HepG2 (cell line): ENCODE measurements around the gene SLC2A8. TPM values are rescaled to one million over a fixed set of nuclear protein-coding genes. Genes with fewer than 3 reads are reported as not detected.

ENCODE experiments used
- AHR ChIP-seq: IDR thresholded peaks from 2 replicates; pipeline ENCODE4 v1.6.1; 2018; ENCODE audit warnings: missing genetic modification reagents, missing compliant biosample characterization
- ATF1 ChIP-seq: IDR thresholded peaks from 2 replicates; pipeline ENCODE4 v1.6.1; 2016; ENCODE audit warnings: mild to moderate bottlenecking, control low read depth
- EED ChIP-seq: sonication (generic); formaldehyde crosslinking; IDR thresholded peaks from 2 replicates; pipeline ENCODE4 v1.5.0; 2020; ENCODE audit warnings: mild to moderate bottlenecking, missing genetic modification reagents
- EHMT2 ChIP-seq: fragments of 200-600 bp; sonication (generic); IDR thresholded peaks from 2 replicates; pipeline ENCODE4 v1.7.0; 2017; ENCODE audit warnings: antibody characterized with exemption, low read depth, low read length, borderline replicate concordance
- FOSL1 ChIP-seq: sonication (generic); formaldehyde crosslinking; IDR thresholded peaks from 2 replicates; pipeline ENCODE4 v1.9.0; 2021; ENCODE audit warnings: missing genetic modification reagents, borderline replicate concordance
- KDM2A ChIP-seq: sonication (generic); formaldehyde crosslinking; IDR thresholded peaks from 2 replicates; pipeline ENCODE4 v1.4.0; 2020; ENCODE audit warnings: low read depth, missing genetic modification reagents, borderline replicate concordance
- LCORL ChIP-seq, 2 experiments: fragments of 450-650 bp in 1 of 2; sonication (generic) in 1 of 2; formaldehyde crosslinking in 1 of 2; IDR thresholded peaks; 2 replicates each; pipeline versions ENCODE4 v1.5.0 to v1.6.1; 2017 to 2020; ENCODE audit warnings: antibody characterized with exemption in 1 of 2, missing genetic modification reagents in 1 of 2
- MAZ ChIP-seq, 2 experiments: sonication (generic) in 1 of 2; formaldehyde crosslinking in 1 of 2; IDR thresholded peaks; 2 replicates each; pipeline versions ENCODE4 v1.5.0 to v1.6.1; 2012 to 2020; ENCODE audit warnings: low read depth in 2 of 2, mild to moderate bottlenecking in 2 of 2, borderline replicate concordance in 1 of 2, improper control_type of control experiment in 1 of 2, low read length in 1 of 2, missing genetic modification reagents in 1 of 2, moderate library complexity in 1 of 2
- NCOR1 ChIP-seq: fragments of 200-600 bp; sonication (generic); IDR thresholded peaks from 2 replicates; pipeline ENCODE4 v1.7.0; 2017; ENCODE audit warnings: antibody characterized with exemption, low read length, borderline replicate concordance
- NFIC ChIP-seq: IDR thresholded peaks from 2 replicates; pipeline ENCODE4 v1.6.1; 2012; ENCODE audit warnings: mild to moderate bottlenecking, low read length, inconsistent platforms
- NFKBIZ ChIP-seq: IDR thresholded peaks from 2 replicates; pipeline ENCODE4 v1.6.1; 2018; ENCODE audit warnings: missing genetic modification reagents, missing compliant biosample characterization
- NR0B2 ChIP-seq: sonication (generic); formaldehyde crosslinking; IDR thresholded peaks from 2 replicates; pipeline ENCODE4 v1.4.0; 2020; ENCODE audit warnings: mild to moderate bottlenecking, missing genetic modification reagents
- NR2F6 ChIP-seq, 2 experiments: IDR thresholded peaks; 2 replicates each; pipeline ENCODE4 v1.6.1; 2016; ENCODE audit warnings: antibody characterized with exemption in 1 of 2, mild to moderate bottlenecking in 1 of 2
- POLR2G ChIP-seq: fragments of 200-400 bp; formaldehyde crosslinking; IDR thresholded peaks from 2 replicates; pipeline ENCODE4 v1.6.1; 2018; ENCODE audit warnings: mild to moderate bottlenecking, low read depth, low read length, moderate library complexity
- RCOR2 ChIP-seq: IDR thresholded peaks from 2 replicates; pipeline ENCODE4 v1.6.1; 2016; ENCODE audit warnings: missing biosample characterization, missing genetic modification reagents
- RFXAP ChIP-seq: sonication (generic); formaldehyde crosslinking; IDR thresholded peaks from 2 replicates; pipeline ENCODE4 v1.4.0; 2020; ENCODE audit warnings: missing genetic modification reagents, borderline replicate concordance
- SAP130 ChIP-seq: IDR thresholded peaks from 2 replicates; pipeline ENCODE4 v1.6.1; 2016; ENCODE audit warnings: low read depth
- TFE3 ChIP-seq: IDR thresholded peaks from 2 replicates; pipeline ENCODE4 v1.6.1; 2016
- THAP11 ChIP-seq: IDR thresholded peaks from 2 replicates; pipeline ENCODE4 v1.6.1; 2016; ENCODE audit warnings: missing biosample characterization, missing genetic modification reagents
- TIGD3 ChIP-seq: sonication (generic); formaldehyde crosslinking; IDR thresholded peaks from 2 replicates; pipeline ENCODE4 v1.5.1; 2020; ENCODE audit warnings: mild to moderate bottlenecking, missing genetic modification reagents, borderline replicate concordance
- ZMYM3 ChIP-seq: sonication (generic); formaldehyde crosslinking; IDR thresholded peaks from 2 replicates; pipeline ENCODE4 v1.5.1; 2020; ENCODE audit warnings: mild to moderate bottlenecking, missing genetic modification reagents
- ZNF225 ChIP-seq: sonication (generic); formaldehyde crosslinking; IDR thresholded peaks from 2 replicates; pipeline ENCODE4 v1.4.0; 2020; ENCODE audit warnings: mild to moderate bottlenecking, missing genetic modification reagents
- ZNF331 ChIP-seq: sonication (generic); formaldehyde crosslinking; IDR thresholded peaks from 2 replicates; pipeline ENCODE4 v1.4.0; 2020; ENCODE audit warnings: missing genetic modification reagents
- ZNF614 ChIP-seq: IDR thresholded peaks from 2 replicates; pipeline ENCODE4 v1.6.1; 2018; ENCODE audit warnings: missing biosample characterization, missing genetic modification reagents, inconsistent platforms, borderline replicate concordance
- ZNF772 ChIP-seq: sonication (generic); formaldehyde crosslinking; IDR thresholded peaks from 2 replicates; pipeline ENCODE4 v1.5.0; 2020; ENCODE audit warnings: mild to moderate bottlenecking, missing genetic modification reagents
- polyA plus RNA-seq, 8 experiments: library from polyadenylated mRNA; depleted of rRNA in 3 of 8; stranded (reverse) in 7 of 8; unstranded in 1 of 8; fragments of >200 nt; fragmentation: Illumina TruSeq in 4 of 8; extraction: Trizol in 4 of 8; gene quantifications; 2 replicates each; pipeline versions ENCODE4 v1.2.1 to v1.2.3, GENCODE V29; 2011 to 2016; ENCODE audit warnings: low read depth in 4 of 8, missing spikeins in 1 of 8, mixed read lengths in 1 of 8; ENCODE audit not compliant: insufficient read depth in 1 of 8
- total RNA-seq, 5 experiments: library from RNA; depleted of rRNA; stranded (reverse); fragments of >200 nt; fragmentation: Illumina TruSeq; extraction: Trizol; gene quantifications; 2 replicates each; pipeline ENCODE4 v1.2.3, GENCODE V29; 2016; ENCODE audit warnings: low read depth in 1 of 5
- TF ChIP-seq, protein P1 (sequence below): sonication (generic); formaldehyde crosslinking; IDR thresholded peaks from 2 replicates; pipeline ENCODE4 v1.5.1; 2020; ENCODE audit warnings: missing genetic modification reagents, mild to moderate bottlenecking, borderline replicate concordance

Gene SLC2A8
- total and polyA plus RNA-seq, 2 of the 13 experiments (the other 11 are each of a cell fraction or from before 2014, with no cell fraction given): 22.6 to 48.6 TPM

DNA sequence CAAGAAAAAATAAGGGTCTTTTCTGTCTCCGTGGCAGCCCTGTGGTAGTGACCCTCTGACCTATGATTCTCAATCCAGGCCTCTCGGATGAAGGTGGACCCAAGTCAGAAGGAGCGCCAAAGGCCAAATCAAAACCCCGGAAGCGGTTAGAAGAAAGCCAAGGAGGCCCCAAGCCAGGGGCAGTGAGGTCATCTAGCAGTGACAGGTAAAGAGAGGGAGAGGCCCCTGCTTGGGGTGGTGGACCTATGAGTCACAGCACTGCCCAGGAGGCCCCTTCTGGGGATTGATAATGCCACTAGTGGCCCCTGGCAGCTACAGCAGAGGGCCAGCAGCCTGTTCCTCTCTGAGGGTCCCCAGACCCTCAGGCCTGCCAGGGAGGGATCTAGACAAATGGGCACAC lies 6.4 kb upstream of the SLC2A8 start (continued):
- peak; percentile 76; the same call in 1 of the 2 replicates for TF ChIP-seq ZNF772
- TF ChIP-seq EHMT2: peak; percentile 23; the same call in 1 of the 2 replicates
- peak; percentile 68; the same call in 1 of the 2 replicates for TF ChIP-seq TFE3 (CRISPR knock-in tag)
- TF ChIP-seq ZNF331: peak; percentile 60; the same call in 1 of the 2 replicates
- TF ChIP-seq NR0B2 (CRISPR knock-in tag): no peak
- TF ChIP-seq EED (CRISPR knock-in tag): no peak
- TF ChIP-seq, protein P1, sequence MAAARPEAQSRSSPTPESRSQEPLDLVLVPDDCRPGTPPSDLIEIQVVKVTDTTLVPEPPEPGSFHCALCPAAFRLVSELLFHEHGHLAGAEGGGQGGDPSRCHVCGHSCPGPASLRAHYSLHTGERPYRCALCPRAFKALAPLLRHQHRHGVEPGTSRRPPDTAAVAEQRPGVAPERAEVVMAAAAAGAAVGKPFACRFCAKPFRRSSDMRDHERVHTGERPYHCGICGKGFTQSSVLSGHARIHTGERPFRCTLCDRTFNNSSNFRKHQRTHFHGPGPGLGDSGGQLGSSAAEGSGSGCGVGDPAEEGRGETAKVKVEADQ (CRISPR knock-in tag): no peak
- TF ChIP-seq MAZ (IDR thresholded peaks at IDR 0.05; ENCODE audit: borderline replicate concordance, low read depth, low read length): peak; percentile 86
- TF ChIP-seq MAZ (CRISPR knock-in tag; IDR thresholded peaks at IDR 0.05; ENCODE audit: low read depth): peak; percentile 67
- peak; percentile 68 for TF ChIP-seq NFIC
- peak; percentile 78; the same call in 1 of the 2 replicates for TF ChIP-seq NFKBIZ (CRISPR knock-in tag)
- TF ChIP-seq TIGD3 (CRISPR knock-in tag): no peak
- TF ChIP-seq RCOR2 (CRISPR knock-in tag): peak; percentile 79
- TF ChIP-seq NR2F6 (IDR thresholded peaks at IDR 0.05): peak; percentile 98
- TF ChIP-seq NR2F6 (CRISPR knock-in tag; IDR thresholded peaks at IDR 0.05): peak; percentile 98
- peak; percentile 93 for TF ChIP-seq SAP130 (CRISPR knock-in tag)
- peak; percentile 86 for TF ChIP-seq THAP11 (CRISPR knock-in tag)
- no peak for TF ChIP-seq ZNF225 (CRISPR knock-in tag)
- peak; percentile 94 for TF ChIP-seq FOSL1 (CRISPR knock-in tag)
- TF ChIP-seq ZMYM3: peak; percentile 83
- peak; percentile 51 for TF ChIP-seq POLR2G
- peak; percentile 83 for TF ChIP-seq ATF1 (CRISPR knock-in tag)
- no peak for TF ChIP-seq LCORL (IDR thresholded peaks at IDR 0.05)
- TF ChIP-seq LCORL (CRISPR knock-in tag; IDR thresholded peaks at IDR 0.05): peak; percentile 88
- peak; percentile 51; the same call in 1 of the 2 replicates for TF ChIP-seq NCOR1
- TF ChIP-seq AHR (CRISPR knock-in tag): peak; percentile 70; the same call in 1 of the 2 replicates
- 0 out of 2 replicates have a peak, but pooled peaks have one; percentile 38 for TF ChIP-seq RFXAP (CRISPR knock-in tag)
- peak; percentile 67 for TF ChIP-seq ZNF614 (CRISPR knock-in tag)
- TF ChIP-seq KDM2A (CRISPR knock-in tag): peak; percentile 77
